HG03280 (cell line): ENCODE measurements around the gene HSP90AB1.

Source experiments
- ATAC-seq: cut with Tn5 transposase; IDR thresholded peaks from one replicate; pipeline ENCODE4 v1.9.1; 2021; ENCODE audit warnings: mild to moderate bottlenecking, moderate library complexity; ENCODE audit not compliant: unreplicated experiment

The HSP90AB1 gene

DNA sequence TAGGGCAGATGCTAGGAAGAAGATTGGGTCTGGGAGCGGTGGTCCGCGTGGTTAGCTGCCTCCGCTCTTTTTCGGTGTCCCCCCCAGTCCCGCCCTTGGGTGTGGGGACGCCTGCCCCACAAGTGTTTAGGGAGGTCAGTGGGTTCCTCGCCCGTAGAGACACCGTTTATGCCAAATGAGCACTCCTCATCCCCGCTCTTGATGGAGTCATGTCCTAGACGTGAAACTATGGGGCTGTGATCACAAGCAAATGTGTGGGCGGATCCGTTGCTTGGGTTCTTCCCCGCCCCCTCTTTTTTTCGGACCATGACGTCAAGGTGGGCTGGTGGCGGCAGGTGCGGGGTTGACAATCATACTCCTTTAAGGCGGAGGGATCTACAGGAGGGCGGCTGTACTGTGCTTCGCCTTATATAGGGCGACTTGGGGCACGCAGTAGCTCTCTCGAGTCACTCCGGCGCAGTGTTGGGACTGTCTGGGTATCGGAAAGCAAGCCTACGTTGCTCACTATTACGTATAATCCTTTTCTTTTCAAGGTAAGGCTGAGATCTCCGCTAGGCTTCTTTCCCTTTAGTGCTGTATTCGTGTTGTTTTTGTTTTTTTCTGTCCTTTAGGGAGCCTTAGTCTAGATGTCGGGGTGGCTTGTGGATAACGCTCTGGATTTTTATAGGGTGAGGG, at the start of gene HSP90AB1:
TSS of gene HSP90AB1 (plus strand) at position 439 of the 675 bp plus-strand sequence. CDS start 1,529 bp downstream, outside the sequence.
- peak; percentile 60 for ATAC-seq

DNA sequence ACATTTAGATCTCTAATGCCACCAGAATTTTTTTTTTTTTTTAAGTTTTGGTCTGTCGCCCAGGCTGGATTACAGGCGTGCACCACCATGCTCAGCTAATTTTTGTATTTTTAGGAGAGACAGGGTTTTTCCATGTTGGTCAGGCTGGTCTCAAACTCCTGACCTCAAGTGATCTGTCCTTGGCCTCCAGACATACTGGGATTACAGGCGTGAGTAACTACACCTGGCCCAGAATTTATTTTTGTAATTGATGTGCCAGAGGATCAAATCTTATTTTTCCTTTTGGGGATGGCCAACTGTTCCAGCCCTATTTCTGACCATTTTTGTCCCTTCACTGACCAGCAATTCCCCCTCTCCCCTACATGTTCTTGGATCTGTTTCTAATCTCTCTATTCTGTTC, 48.2 kb upstream of the HSP90AB1 start:
- no peak for ATAC-seq

DNA sequence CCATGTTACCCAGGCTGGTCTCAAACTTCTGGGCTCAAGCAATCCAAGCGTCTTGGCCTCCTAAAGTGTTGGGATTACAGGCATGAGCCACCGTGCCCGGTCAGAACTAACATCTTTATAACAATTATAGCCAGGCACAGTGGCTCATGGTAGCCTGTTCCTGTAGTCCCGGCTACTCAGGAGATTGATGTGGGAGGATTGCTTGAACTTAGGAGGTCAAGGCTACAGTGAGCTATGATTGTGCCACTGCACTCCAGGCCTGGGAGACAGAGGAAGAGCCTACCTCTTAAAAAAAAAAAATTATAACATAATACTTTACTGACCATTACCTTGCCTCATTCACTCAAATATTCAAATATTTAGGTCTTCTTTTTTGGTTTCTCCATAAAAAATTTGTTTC, 47.0 kb upstream of the HSP90AB1 start:
- ATAC-seq = no peak

DNA sequence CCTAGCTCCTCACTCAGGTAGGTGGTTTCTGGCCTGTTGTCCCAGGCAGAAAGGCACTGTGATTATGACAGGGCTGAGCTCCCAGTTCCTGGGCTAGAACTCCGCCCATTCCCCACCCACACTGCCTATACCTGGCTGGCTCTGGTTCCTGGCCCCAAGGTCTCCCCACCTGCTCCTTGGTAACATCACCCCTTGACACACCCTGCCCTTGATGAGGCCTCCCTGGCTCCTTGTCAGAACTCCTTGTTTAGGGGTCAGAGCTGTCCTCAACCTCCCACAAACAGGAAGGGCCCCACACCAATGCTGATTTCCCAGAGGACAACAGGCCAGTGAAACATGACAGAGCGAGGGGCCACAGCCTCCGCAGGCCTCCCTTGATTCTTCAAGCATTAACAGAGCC, 45.7 kb upstream of the HSP90AB1 start:
- ATAC-seq = no peak

- no peak for ATAC-seq
Measured at GRCh38 chr6:44201638-44202303, 45.1 kb upstream of the HSP90AB1 start.

GRCh38 chr6:44202332-44202971, 44.4 kb upstream of the HSP90AB1 start:
- no peak for ATAC-seq

- no peak for ATAC-seq
Measured at GRCh38 chr6:44202972-44203750, 43.7 kb upstream of the HSP90AB1 start.

GRCh38 chr6:44203955-44204354, 42.9 kb upstream of the HSP90AB1 start:
- no peak for ATAC-seq

DNA sequence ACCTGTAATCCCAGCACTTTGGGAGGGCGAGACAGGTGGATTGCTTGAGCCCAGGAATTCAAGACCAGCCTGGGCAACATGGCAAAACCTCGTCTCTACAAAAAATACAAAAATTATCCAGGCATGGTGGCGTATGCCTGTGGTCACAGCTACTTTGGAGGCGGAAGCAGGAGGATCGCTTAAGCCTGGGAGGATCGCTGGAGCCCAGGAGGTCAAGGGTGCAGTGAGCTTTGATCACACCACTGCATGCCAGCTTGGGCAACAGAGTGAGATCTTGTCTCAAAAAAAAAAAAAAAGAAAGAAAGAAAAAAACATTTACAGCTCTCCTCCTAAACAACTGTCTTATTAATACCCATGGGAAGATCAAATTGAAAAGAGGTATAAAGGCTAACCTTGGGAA, 38.9 kb upstream of the HSP90AB1 start:
- no peak for ATAC-seq

- no peak for ATAC-seq
Measured at GRCh38 chr6:44211284-44211683, 35.6 kb upstream of the HSP90AB1 start.

- no peak for ATAC-seq
Measured at GRCh38 chr6:44214307-44214706, 32.6 kb upstream of the HSP90AB1 start.

GRCh38 chr6:44216677-44217331, 30.1 kb upstream of the HSP90AB1 start, which contains the start of gene MYMX:
MYMX (plus strand) TSS chr6:44216926; CDS start chr6:44217472, 546 bp downstream.
- ATAC-seq = no peak

- no peak for ATAC-seq
Measured at GRCh38 chr6:44217332-44218143, 29.4 kb upstream of the HSP90AB1 start.

DNA sequence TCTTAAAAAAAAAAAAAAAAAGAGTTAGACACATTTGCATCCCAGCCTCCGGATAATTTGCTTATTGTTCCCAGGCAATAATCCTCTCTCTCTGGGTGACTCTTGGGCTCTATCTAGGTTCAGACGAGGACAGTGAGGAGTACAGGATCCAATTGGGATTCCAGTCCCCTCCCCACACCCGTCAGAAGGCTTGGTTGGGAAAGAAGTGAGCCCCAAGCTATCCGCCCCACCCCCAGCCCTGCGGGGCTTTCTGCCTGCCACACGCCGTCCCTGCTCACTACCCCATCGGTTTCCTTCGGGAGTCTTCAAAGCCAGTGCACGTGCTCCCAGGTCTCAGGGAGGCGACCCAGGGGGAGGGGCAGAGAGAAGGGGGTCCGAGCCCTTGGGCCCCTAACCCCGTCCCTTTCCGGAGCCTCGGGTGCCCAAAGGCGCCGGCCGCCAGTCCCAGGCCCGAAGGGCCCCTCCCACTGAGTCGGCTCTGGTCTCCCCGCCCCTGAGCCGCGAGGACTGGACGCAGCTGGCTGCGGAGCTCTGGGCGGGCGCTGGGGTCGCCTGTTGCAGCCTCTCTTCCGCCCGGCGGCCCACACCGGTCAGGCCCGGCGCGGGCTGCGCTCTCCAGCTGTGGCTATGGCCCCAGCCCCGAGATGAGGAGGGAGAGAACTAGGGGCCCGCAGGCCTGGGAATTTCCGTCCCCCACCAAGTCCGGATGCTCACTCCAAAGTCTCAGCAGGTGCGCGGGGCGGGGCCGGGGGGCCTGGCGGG, 27.7 kb upstream of the HSP90AB1 start:
- peak; percentile 59 for ATAC-seq

GRCh38 chr6:44219815-44220784, 26.8 kb upstream of the HSP90AB1 start:
- ATAC-seq = no peak

DNA sequence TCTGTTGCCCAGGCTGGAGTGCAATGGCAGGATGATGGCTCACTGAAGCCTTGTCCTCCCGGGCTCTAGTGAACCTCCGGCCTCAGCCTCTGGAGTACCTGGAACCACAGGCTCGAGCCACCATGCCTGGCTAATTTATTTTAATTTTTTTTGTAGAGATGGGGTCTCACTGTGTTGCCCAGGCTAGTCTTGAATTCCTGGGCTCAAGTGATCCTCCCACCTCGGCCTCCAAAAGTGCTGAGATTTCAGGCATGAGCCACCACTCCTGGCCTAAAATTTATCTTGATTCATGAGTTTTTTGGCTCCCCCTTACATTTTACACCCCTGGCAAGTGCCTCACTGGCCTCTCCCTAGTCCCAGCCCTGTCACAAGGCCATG, 26.0 kb upstream of the HSP90AB1 start:
- ATAC-seq = no peak

- peak; percentile 42 for ATAC-seq
Measured at GRCh38 chr6:44221291-44221960, 25.5 kb upstream of the HSP90AB1 start.

DNA sequence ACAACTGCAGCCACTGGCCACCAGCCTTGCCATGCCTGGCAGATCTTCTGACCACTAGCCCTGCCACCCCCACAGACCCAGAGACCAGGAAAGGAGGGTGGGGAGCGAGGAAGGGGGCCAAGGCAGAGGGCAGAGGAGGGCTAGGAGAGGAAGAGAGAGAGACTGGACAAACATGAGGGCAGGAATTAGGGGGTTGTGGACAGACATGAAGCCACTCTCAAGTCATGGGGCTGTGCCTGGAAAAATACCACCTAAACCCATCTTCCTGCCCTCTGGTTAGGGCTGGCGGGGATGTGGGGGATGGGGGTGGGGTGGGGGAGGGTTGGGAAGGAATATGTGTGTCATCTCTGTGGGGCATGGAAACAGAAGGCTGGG, 25.0 kb upstream of the HSP90AB1 start:
- no peak for ATAC-seq
